Measurements from ENCODE around the gene ARHGEF12. TPM values are rescaled to one million over a fixed set of nuclear protein-coding genes. Genes with fewer than 3 reads are reported as not detected.

ARHGEF12 gene
- total RNA-seq, 2 donors from 2014 or later: 46.5 to 71.1 TPM

DNA sequence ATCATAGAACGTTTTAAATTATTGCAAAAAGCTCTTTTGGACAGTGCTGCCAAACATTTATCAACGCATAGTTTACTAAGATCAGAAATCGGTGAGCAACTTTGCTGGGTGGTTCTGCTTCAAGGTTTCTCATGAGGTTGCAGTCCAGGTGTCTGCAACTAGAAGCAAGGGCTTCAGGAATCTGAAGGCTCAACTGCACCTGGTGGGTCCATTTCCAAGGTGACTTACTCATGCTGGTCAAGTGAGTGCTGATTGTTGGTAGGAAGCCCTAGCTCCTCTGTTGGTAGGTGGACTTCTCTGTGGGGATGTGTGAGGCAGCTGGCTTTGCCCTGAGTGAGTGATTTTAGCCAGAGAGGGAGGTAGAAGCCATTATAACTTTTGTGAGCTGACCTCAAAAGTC is 22.5 kb downstream of the ARHGEF12 start:
- H3K27ac ChIP-seq: no peak overlapping the region
- no peak for ATAC-seq
- H3K4me3 ChIP-seq: no peak overlapping the region
- no peak for TF ChIP-seq POLR2A (IDR thresholded peaks at IDR 0.05)
- no peak for TF ChIP-seq CTCF (IDR thresholded peaks at IDR 0.05)
- no peaks in the 10 kb centered on the region for H3K36me3 ChIP-seq (replicated peaks in 1 of 2; ENCODE audit: insufficient read depth in 1 of 2, low read depth in 2 of 2)
- DNase-seq: peak in 3 of 4 donors; percentile 19 to 42 (median 20)
- WGBS, 2 donors: 44 to 65% methylated on average over 3 of the region's 3 CpGs
- H3K27me3 ChIP-seq: no peaks in the 10 kb centered on the region
- intact Hi-C loops (cut with DNase I): no loop called here
- H3K4me1 ChIP-seq: peaks cover 40% of the 10 kb centered on the region
- no peaks in the 10 kb centered on the region for H3K9me3 ChIP-seq

GRCh38 chr11:120363436-120363835 is 27.2 kb downstream of the ARHGEF12 start:
- intact Hi-C loops (cut with DNase I): no loop called here
- ATAC-seq: no peak

GRCh38 chr11:120365512-120365911 is 29.3 kb downstream of the ARHGEF12 start:
- DNase-seq: no peak
- TF ChIP-seq POLR2A (IDR thresholded peaks at IDR 0.05) (no peak), CTCF (IDR thresholded peaks at IDR 0.05) (no peak)
- no peak overlapping the region for H3K27ac ChIP-seq
- peaks cover 15% of the 10 kb centered on the region for H3K4me1 ChIP-seq
- H3K36me3 ChIP-seq (replicated peaks in 1 of 2; ENCODE audit: insufficient read depth in 1 of 2, low read depth in 2 of 2): no peaks in the 10 kb centered on the region
- ATAC-seq: no peak
- no peaks in the 10 kb centered on the region for H3K27me3 ChIP-seq
- intact Hi-C loops (cut with DNase I): no loop called here
- no peaks in the 10 kb centered on the region for H3K9me3 ChIP-seq
- H3K4me3 ChIP-seq: no peak overlapping the region

More at GRCh38 chr11:120363436-120363835, 27.2 kb downstream of the ARHGEF12 start:
- no peaks in the 10 kb centered on the region for H3K27me3 ChIP-seq
- TF ChIP-seq CTCF (IDR thresholded peaks at IDR 0.05) (no peak), POLR2A (IDR thresholded peaks at IDR 0.05) (no peak)
- H3K4me3 ChIP-seq: no peak overlapping the region
- peaks cover 20% of the 10 kb centered on the region for H3K4me1 ChIP-seq
- no peak overlapping the region for H3K27ac ChIP-seq
- DNase-seq: no peak
- no peaks in the 10 kb centered on the region for H3K36me3 ChIP-seq (replicated peaks in 1 of 2; ENCODE audit: insufficient read depth in 1 of 2, low read depth in 2 of 2)
- H3K9me3 ChIP-seq: no peaks in the 10 kb centered on the region

DNA sequence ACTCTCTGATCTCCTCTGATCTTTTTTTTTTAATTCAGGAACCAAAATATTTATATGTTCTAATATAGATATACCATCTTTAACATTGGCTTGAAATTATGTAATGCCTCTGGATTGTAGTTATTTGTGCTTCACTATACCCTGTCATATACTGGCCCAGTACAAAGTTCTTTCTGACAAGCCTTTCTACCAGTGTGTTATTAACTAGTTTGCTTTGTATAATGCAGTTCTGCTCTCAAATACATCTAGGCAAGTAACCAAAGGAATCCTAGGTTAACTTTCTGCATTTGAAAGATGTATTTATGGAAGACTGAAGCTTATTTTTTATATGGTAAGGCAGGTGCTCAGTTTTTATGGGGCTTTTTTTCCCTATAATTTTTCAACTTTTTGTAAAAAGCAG is 36.1 kb downstream of the ARHGEF12 start:
- Histone ChIP-seq H3K27ac (peak overlapping the region in 1 of 4 donors; percentile 3), H3K4me1 (peaks cover 16% of the 10 kb centered on the region), H3K36me3 (replicated peaks in 1 of 2; ENCODE audit: insufficient read depth in 1 of 2, low read depth in 2 of 2) (no peaks in the 10 kb centered on the region), H3K4me3 (no peak overlapping the region), H3K9me3 (no peaks in the 10 kb centered on the region), H3K27me3 (no peaks in the 10 kb centered on the region)
- ATAC-seq (no peak), DNase-seq (no peak)
- intact Hi-C loops (cut with DNase I): no loop called here
- no peak for TF ChIP-seq POLR2A (IDR thresholded peaks at IDR 0.05)
- no peak for TF ChIP-seq CTCF (IDR thresholded peaks at IDR 0.05)

GRCh38 chr11:120375076-120375475 is 38.9 kb downstream of the ARHGEF12 start:
- intact Hi-C loops (cut with DNase I): no loop called here
- Histone ChIP-seq H3K27me3 (no peaks in the 10 kb centered on the region), H3K4me1 (peaks cover 16% of the 10 kb centered on the region), H3K4me3 (no peak overlapping the region), H3K9me3 (no peaks in the 10 kb centered on the region), H3K27ac (no peak overlapping the region), H3K36me3 (replicated peaks in 1 of 2; ENCODE audit: insufficient read depth in 1 of 2, low read depth in 2 of 2) (no peaks in the 10 kb centered on the region)
- WGBS, 2 donors: 77 to 80% methylated on average over 3 of the region's 3 CpGs
- no peak for DNase-seq
- no peak for ATAC-seq
- no peak for TF ChIP-seq POLR2A (IDR thresholded peaks at IDR 0.05)
- TF ChIP-seq CTCF (IDR thresholded peaks at IDR 0.05): no peak
